ENCODE results near the gene EXOC3L4.

DNA sequence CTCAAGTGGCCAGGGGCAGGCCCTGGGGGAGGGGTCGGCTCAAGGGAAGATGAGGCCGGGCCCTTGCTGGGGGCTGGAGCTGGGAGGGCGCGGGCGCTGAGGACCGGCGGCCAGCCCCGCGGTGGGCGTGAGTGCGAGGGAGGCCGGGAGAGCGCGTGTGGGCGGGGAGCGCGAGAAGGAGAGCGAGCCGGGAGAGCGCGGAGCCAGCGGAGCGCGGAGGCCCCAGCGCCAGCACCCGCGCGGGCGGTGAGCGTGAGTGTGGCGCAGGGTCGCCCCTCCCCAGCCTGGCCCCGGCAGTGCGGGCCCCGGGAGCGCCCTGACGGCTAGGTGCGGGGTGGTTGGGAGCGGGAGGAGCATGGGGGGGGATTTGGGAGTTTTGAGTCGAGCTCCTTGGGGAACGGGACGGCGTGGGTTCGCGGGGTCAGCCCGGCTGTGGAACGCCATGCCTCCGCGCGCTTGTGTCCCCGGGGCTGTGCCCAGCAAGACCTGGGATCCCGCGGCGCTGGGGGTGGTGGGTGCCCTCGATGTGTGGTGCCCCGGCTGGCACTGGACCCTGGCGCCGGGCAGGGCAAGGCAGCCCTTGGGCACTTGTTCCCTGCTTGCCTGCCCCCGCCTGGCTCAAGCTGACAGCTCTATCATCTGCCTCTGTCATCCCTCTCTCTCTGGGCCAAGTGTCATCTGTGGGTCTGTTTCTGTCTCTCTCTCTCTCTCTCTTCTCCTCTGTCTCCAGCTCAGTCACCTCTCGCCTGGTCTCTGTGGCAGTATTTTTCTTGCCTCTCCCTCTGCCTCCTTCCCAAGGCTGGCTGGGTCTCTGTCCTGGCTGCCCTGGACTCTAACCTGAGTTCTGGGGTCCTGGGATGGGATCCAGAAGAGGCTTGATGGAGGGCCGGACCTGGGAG lies 10.3 kb upstream of the EXOC3L4 start, which contains the start of gene LBHD2:
- no peak for TF ChIP-seq POLR2A (IDR thresholded peaks at IDR 0.05; ENCODE audit: low read length)
- no peak for TF ChIP-seq GATA1 (IDR thresholded peaks at IDR 0.05; ENCODE audit: low read depth, low read length)
